Measurements from ENCODE around the gene SDCCAG8.

Gene SDCCAG8

DNA sequence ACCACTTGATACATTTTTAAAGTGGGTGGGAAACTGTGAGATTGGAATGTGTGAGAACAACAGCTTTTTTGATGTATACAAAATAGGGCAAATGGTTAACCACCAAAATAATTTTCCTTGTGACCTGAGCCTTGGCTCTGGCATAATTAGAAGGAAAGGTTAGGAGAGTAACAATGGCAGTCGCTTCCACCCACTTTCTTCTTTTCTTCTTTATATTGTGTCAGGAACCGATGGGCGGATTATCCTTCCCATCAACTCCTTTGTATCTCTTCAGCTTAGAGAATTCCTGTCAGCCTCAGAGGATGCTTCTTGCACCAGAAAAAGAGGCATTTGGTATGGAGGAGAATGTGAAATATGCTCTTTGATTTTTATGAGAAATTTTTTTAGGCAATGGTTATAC, 90.6 kb downstream of the SDCCAG8 start:
- H3K27ac ChIP-seq: no peak overlapping the region
- TF ChIP-seq ZFX (IDR thresholded peaks at IDR 0.05; ENCODE audit: borderline replicate concordance): no peak
- TF ChIP-seq, protein P1, sequence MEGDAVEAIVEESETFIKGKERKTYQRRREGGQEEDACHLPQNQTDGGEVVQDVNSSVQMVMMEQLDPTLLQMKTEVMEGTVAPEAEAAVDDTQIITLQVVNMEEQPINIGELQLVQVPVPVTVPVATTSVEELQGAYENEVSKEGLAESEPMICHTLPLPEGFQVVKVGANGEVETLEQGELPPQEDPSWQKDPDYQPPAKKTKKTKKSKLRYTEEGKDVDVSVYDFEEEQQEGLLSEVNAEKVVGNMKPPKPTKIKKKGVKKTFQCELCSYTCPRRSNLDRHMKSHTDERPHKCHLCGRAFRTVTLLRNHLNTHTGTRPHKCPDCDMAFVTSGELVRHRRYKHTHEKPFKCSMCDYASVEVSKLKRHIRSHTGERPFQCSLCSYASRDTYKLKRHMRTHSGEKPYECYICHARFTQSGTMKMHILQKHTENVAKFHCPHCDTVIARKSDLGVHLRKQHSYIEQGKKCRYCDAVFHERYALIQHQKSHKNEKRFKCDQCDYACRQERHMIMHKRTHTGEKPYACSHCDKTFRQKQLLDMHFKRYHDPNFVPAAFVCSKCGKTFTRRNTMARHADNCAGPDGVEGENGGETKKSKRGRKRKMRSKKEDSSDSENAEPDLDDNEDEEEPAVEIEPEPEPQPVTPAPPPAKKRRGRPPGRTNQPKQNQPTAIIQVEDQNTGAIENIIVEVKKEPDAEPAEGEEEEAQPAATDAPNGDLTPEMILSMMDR (IDR thresholded peaks at IDR 0.05): no peak

DNA sequence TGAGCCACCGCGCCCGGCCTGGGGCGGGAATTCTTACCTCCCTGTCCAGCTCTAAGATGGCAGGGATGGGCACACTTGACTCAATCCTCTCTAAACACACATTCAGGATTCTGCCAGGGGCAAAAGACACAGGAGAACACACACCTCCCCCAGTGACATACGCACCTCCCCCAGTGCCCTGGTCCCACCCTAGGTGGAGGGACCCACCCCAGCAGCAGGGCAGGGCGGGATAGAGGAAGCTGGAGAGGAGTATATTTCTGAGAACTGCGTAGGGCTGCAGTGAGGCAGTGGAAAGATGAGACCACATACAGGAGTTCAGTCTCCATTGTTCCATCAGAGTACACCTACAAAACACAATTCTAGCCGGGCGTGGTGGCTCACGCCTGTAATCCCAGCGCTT, 92.5 kb downstream of the SDCCAG8 start:
- no peak overlapping the region for H3K27ac ChIP-seq
- TF ChIP-seq ZFX (IDR thresholded peaks at IDR 0.05; ENCODE audit: borderline replicate concordance): no peak
- TF ChIP-seq, protein P1 (IDR thresholded peaks at IDR 0.05): no peak

DNA sequence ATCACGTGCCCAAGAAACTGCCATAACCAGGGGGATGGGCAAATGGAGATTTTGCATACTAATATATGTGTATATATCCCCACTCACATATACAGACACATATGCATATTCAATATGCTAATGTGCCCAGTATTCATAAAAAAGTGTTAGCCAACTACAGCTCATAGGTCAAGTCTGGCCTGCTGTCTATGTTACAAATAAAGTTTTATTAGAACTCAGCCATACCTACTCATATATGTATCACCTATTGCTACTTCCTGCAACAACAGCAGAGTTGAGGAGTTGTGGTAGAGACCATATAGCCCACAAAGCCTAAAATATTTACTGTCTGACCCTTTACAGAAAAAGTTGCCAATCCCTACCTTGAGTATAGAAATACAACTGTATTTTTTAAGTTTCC, 93.3 kb downstream of the SDCCAG8 start:
- no peak overlapping the region for H3K27ac ChIP-seq
- TF ChIP-seq ZFX (IDR thresholded peaks at IDR 0.05; ENCODE audit: borderline replicate concordance): no peak
- TF ChIP-seq, protein P1 (IDR thresholded peaks at IDR 0.05): no peak

DNA sequence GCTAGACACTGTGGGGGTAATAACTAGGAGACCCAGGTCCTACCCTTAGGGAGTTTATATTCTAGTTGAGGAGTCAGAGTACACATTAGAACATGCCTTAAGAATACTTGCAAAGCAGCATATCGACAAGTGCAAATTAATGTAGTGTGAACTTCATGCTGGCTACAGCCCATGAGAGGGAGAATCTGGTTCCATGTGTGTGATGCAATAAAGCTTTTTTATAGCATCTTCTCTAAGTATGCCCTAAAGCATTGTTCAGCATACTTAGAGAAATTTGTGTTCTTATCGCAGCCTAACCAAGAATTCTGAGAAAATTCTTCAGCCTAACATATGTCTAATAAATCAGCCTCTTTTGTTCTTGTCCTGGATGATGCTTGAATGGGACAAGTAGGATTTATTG, 95.5 kb downstream of the SDCCAG8 start:
- TF ChIP-seq ZFX (IDR thresholded peaks at IDR 0.05; ENCODE audit: borderline replicate concordance): no peak
- TF ChIP-seq, protein P1 (IDR thresholded peaks at IDR 0.05): no peak

DNA sequence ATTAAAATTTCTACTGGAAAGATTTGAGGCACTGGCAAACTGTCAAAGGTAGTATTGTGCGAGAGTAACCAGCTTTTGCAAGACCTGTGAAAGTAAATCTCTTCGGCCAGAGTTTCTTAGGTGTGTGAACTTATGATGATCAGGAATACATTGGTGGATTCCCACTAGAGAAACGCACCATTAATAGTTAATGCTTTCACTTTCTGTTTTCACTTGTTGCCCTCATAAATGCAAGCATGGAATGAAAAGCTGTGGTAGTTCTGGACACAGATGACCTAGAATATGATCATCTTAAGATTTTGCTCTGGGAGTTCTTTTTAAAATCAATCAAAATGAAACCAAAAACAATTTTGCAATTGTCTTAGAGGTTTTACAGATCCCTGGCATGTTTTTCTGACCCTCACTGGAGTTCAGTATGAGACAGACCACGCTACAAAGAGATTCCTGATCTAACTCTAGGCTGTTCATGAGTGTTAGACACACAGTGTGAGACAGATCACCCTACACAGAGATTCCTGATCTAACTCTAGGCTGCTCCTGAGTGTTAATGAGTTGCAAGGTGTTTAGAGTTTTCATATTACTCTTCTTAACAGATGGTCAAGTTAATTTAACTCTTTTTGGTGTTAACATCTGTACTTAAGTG, 98.8 kb downstream of the SDCCAG8 start:
- no peak for TF ChIP-seq ZFX (IDR thresholded peaks at IDR 0.05; ENCODE audit: borderline replicate concordance)
- TF ChIP-seq, protein P1 (IDR thresholded peaks at IDR 0.05): no peak
- H3K27ac ChIP-seq: no peak overlapping the region

More for the DNA sequence above, 95.5 kb downstream of the SDCCAG8 start:
- H3K27ac ChIP-seq: no peak overlapping the region

DNA sequence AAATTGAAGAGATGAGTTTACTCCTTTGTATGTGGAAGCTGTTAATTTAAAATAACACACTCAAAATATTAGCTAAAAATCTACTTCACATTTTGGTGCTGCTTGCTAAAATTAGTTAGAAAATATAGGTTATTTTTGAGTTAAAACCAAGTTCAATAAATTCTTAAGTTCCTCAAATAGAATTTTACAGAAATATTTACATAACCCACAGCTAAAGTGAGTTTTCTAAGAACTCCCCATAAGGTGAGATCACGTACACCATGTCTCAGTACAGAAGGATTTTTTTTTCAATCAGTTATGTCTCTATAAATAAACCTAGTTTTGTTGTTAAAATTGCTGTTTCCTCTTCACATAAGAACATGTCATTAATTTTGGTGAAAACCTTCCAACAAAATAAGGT, 108.0 kb downstream of the SDCCAG8 start:
- TF ChIP-seq ZFX (IDR thresholded peaks at IDR 0.05; ENCODE audit: borderline replicate concordance): no peak
- TF ChIP-seq, protein P1 (IDR thresholded peaks at IDR 0.05): no peak
- peak overlapping the region; percentile 0; the same call in 1 of the 2 replicates for H3K27ac ChIP-seq

DNA sequence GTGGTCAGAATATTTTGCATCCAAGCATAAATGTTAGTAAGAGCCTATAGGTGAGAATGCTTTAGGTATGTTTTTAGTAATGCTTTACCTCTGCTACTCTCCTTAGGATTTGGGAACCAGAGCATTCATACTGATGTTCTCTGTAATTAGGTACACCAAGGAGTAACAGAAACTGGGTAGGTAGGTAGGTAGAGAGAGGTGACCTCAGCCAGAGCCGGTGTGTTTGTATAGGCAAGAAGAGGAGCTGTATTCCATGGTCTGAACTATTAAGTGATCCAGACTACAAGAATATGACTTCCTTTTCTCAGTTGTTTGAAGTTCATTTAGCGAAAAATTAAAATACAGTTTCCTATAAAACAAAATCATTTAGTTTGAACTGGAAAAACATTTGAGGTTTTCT, 108.5 kb downstream of the SDCCAG8 start:
- TF ChIP-seq ZFX (IDR thresholded peaks at IDR 0.05; ENCODE audit: borderline replicate concordance): no peak
- TF ChIP-seq, protein P1 (IDR thresholded peaks at IDR 0.05): no peak
- H3K27ac ChIP-seq: peak overlapping the region; percentile 0; the same call in 1 of the 2 replicates
